WTC11 (cell line): Measurements from ENCODE around the gene MCM5.

Source experiments
- CREB1 ChIP-seq: sonication (generic); formaldehyde crosslinking; IDR thresholded peaks from 2 replicates; pipeline ENCODE4 v1.8.0; 2023; ENCODE audit warnings: mild to moderate bottlenecking, missing genetic modification reagents
- HMGA2 ChIP-seq: fragments of 250-450 bp; sonication (Bioruptor Pico); IDR thresholded peaks from 2 replicates; pipeline ENCODE4 v1.4.0; 2021; ENCODE audit warnings: mild to moderate bottlenecking, moderate library complexity
- TEAD4 ChIP-seq: sonication (generic); formaldehyde crosslinking; IDR thresholded peaks from 2 replicates; pipeline ENCODE4 v1.8.0; 2022; ENCODE audit warnings: mild to moderate bottlenecking, missing genetic modification reagents
- ZNF263 ChIP-seq: sonication (generic); formaldehyde crosslinking; IDR thresholded peaks from 2 replicates; pipeline ENCODE4 v1.8.1; 2022; ENCODE audit warnings: low read depth, mild to moderate bottlenecking, moderate library complexity, missing genetic modification reagents
- TF ChIP-seq, protein P1 (sequence below): fragments of 200-600 bp; IDR thresholded peaks from 2 replicates; pipeline ENCODE4 v1.8.0; 2022; ENCODE audit warnings: antibody characterized with exemption

DNA sequence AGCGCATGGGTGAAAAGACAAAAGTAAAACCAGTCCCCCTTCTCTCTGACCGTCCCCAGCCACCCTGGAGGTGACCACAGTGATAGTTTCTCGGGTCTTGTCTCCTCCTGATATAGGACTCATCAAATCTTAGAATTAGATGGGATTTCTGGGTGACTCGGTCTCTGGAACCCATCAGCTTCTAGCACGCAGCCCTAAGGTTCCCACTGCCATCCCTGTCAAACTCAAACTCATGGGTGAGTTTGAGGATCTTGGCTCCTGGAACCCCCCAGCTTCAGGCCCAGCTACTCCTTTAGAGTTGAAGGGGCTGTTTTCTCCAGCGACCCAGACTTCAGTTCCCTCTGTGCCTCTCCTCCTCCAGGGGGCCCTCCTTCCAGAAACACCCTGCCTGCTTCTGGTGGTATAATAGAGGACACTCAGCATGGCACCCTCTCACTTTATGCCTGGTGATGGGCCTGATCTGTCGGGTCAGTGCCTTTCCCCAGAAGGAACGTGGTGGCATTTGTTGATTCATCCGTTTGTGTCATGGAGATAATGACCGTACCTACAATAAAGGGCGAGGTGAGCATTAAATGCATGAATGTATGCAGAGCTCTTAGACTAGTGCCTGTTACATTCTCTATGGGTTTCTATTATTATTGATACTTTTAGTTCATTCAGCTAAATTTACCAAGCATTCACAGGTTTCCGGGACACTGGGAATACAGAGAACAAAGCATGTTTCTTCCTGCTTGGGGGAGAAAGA lies 31.7 kb downstream of the MCM5 start:
- no peak for TF ChIP-seq ZNF263 (CRISPR knock-in tag)
- TF ChIP-seq TEAD4 (CRISPR knock-in tag) = no peak
- TF ChIP-seq, protein P1, sequence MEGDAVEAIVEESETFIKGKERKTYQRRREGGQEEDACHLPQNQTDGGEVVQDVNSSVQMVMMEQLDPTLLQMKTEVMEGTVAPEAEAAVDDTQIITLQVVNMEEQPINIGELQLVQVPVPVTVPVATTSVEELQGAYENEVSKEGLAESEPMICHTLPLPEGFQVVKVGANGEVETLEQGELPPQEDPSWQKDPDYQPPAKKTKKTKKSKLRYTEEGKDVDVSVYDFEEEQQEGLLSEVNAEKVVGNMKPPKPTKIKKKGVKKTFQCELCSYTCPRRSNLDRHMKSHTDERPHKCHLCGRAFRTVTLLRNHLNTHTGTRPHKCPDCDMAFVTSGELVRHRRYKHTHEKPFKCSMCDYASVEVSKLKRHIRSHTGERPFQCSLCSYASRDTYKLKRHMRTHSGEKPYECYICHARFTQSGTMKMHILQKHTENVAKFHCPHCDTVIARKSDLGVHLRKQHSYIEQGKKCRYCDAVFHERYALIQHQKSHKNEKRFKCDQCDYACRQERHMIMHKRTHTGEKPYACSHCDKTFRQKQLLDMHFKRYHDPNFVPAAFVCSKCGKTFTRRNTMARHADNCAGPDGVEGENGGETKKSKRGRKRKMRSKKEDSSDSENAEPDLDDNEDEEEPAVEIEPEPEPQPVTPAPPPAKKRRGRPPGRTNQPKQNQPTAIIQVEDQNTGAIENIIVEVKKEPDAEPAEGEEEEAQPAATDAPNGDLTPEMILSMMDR = no peak
- no peak for TF ChIP-seq CREB1 (CRISPR knock-in tag)
- no peak for TF ChIP-seq HMGA2 (CRISPR knock-in tag)
